ENCODE results near the gene ERCC6. TPM values are rescaled to one million over a fixed set of nuclear protein-coding genes. Genes with fewer than 3 reads are reported as not detected.

ERCC6 gene
- polyA plus RNA-seq, 1 of the 3 experiments (the other 2 are of a cell fraction): 4.5 TPM

DNA sequence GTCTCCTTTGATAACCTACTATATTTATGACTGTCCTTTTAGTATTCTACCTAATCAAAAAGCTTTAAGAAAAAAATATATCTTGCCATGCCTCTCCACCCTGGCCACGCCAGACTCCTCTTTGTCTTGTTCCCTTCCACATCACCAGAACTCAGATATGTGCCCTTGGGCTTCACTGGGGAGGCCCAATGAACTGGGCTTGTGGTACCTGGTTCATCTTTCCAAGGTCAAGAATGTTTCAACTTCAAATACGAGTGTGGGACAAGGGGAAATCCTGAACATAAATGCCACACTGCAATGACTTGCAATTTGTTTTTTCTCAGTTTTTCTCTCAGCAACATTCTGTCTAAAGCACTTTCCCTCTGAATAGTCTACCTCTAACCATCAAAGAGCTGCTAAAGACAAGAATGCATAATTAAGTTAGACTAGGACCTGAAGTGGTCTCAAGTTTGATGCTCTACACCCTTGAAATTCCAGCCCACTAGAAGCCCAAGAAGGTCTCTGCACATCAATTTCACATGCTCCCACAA, 9.9 kb downstream of the ERCC6 start:
- Histone ChIP-seq H3K79me2 (ENCODE audit: insufficient read depth) (peaks cover 45% of the 10 kb centered on the region), H4K20me1 (ENCODE audit: insufficient read depth) (no peaks in the 10 kb centered on the region), H3K9ac (no peak overlapping the region), H3K9me3 (no peaks in the 10 kb centered on the region), H3K27ac (ENCODE audit: low read depth in 2 of 2, low read length in 1 of 2) (no peak overlapping the region), H3K4me3 (ENCODE audit: low read depth in 2 of 2, low read length in 1 of 2) (no peak overlapping the region), H3F3A (replicated peaks; ENCODE audit: insufficient read depth) (no peaks in the 10 kb centered on the region), H3K4me2 (no peak overlapping the region), H3K9me2 (no peaks in the 10 kb centered on the region), H2AFZ (ENCODE audit: low read depth) (no peak overlapping the region), H3K36me3 (replicated peaks in 1 of 2; ENCODE audit: control insufficient read depth in 1 of 2, insufficient read depth in 2 of 2, low read length in 1 of 2) (peaks cover 63 to 70% of the 10 kb centered on the region in 2 experiments), H3K4me1 (ENCODE audit: control insufficient read depth in 1 of 2, insufficient read depth in 2 of 2, low read depth in 1 of 2, low read length in 1 of 2) (peaks cover under 1 to 7% of the 10 kb centered on the region in 2 experiments; a peak in 3 of 4 replicates), H3K27me3 (ENCODE audit: insufficient read depth) (no peaks in the 10 kb centered on the region)
- 86% methylated on average over 2 of the region's 2 CpGs for WGBS (ENCODE audit: low lambda C conversion rate)
- no peak for DNase-seq
- POLR2A ChIA-PET: interaction anchor here (1.1 kb wide), 1 partner anchor 10 kb away, joined by 3 read pairs; no protein-coding TSS in a partner anchor
- TF ChIP-seq YY1 (IDR thresholded peaks at IDR 0.05; ENCODE audit: low read depth): no peak
- CTCF ChIA-PET: interaction anchor here (0.7 to 1.5 kb wide), 6 partner anchors 10 to 548 kb away, joined by 3 to 6 read pairs (median 3); no protein-coding TSS in a partner anchor

DNA sequence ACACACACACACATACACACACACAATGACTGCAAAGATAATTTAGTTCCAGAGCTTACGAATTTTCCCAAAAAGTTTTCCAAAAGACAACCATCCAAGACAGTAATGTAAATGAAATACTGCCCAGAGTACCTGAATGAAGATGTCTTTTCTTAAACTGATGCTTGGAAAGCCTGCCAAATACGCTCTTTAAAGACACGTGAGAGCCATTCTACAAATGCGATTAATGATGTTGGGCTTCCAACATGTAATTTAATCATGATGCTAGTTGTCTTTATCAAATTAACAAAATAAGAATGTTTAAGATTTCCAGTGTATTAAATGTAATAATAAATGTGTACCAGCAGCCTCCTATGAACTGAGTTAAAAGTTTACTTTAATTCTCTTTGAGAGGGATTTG, 11.1 kb downstream of the ERCC6 start:
- WGBS (ENCODE audit: low lambda C conversion rate): 80% methylated on average over 4 of the region's 4 CpGs
- CTCF ChIA-PET: interaction anchor here (1.0 to 10.4 kb wide), 5 partner anchors 9 to 871 kb away, joined by 3 to 137 read pairs (median 3); no protein-coding TSS in a partner anchor
- peaks cover 33% of the 10 kb centered on the region for H3K79me2 ChIP-seq (ENCODE audit: insufficient read depth)

More for the DNA sequence above, 11.1 kb downstream of the ERCC6 start:
- no peak for DNase-seq
- H3K27ac ChIP-seq (ENCODE audit: low read depth in 2 of 2, low read length in 1 of 2): no peak overlapping the region
- H3K4me3 ChIP-seq (ENCODE audit: low read depth in 2 of 2, low read length in 1 of 2): no peak overlapping the region
- H3K9me3 ChIP-seq: no peaks in the 10 kb centered on the region
- H3K4me2 ChIP-seq: no peak overlapping the region
- H4K20me1 ChIP-seq (ENCODE audit: insufficient read depth): no peaks in the 10 kb centered on the region
- H3F3A ChIP-seq (replicated peaks; ENCODE audit: insufficient read depth): no peaks in the 10 kb centered on the region
- H3K9ac ChIP-seq: no peak overlapping the region
- POLR2A ChIA-PET: no interaction called here
- H3K27me3 ChIP-seq (ENCODE audit: insufficient read depth): no peaks in the 10 kb centered on the region
- TF ChIP-seq, protein P1, sequence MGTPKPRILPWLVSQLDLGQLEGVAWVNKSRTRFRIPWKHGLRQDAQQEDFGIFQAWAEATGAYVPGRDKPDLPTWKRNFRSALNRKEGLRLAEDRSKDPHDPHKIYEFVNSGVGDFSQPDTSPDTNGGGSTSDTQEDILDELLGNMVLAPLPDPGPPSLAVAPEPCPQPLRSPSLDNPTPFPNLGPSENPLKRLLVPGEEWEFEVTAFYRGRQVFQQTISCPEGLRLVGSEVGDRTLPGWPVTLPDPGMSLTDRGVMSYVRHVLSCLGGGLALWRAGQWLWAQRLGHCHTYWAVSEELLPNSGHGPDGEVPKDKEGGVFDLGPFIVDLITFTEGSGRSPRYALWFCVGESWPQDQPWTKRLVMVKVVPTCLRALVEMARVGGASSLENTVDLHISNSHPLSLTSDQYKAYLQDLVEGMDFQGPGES (IDR thresholded peaks at IDR 0.05; ENCODE audit: low read depth, low read length): no peak
- TF ChIP-seq, protein P2, sequence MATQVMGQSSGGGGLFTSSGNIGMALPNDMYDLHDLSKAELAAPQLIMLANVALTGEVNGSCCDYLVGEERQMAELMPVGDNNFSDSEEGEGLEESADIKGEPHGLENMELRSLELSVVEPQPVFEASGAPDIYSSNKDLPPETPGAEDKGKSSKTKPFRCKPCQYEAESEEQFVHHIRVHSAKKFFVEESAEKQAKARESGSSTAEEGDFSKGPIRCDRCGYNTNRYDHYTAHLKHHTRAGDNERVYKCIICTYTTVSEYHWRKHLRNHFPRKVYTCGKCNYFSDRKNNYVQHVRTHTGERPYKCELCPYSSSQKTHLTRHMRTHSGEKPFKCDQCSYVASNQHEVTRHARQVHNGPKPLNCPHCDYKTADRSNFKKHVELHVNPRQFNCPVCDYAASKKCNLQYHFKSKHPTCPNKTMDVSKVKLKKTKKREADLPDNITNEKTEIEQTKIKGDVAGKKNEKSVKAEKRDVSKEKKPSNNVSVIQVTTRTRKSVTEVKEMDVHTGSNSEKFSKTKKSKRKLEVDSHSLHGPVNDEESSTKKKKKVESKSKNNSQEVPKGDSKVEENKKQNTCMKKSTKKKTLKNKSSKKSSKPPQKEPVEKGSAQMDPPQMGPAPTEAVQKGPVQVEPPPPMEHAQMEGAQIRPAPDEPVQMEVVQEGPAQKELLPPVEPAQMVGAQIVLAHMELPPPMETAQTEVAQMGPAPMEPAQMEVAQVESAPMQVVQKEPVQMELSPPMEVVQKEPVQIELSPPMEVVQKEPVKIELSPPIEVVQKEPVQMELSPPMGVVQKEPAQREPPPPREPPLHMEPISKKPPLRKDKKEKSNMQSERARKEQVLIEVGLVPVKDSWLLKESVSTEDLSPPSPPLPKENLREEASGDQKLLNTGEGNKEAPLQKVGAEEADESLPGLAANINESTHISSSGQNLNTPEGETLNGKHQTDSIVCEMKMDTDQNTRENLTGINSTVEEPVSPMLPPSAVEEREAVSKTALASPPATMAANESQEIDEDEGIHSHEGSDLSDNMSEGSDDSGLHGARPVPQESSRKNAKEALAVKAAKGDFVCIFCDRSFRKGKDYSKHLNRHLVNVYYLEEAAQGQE (IDR thresholded peaks at IDR 0.05; ENCODE audit: low read depth, low read length): no peak
- TF ChIP-seq POLR2AphosphoS5 (IDR thresholded peaks at IDR 0.05; ENCODE audit: low read depth, low read length) (no peak), JUND (IDR thresholded peaks at IDR 0.05) (no peak), EZH2phosphoT487 (IDR thresholded peaks at IDR 0.05; ENCODE audit: borderline replicate concordance, low read depth) (no peak), FOSL2 (IDR thresholded peaks at IDR 0.05; ENCODE audit: borderline replicate concordance, low read depth) (no peak), FOXM1 (IDR thresholded peaks at IDR 0.05; ENCODE audit: low read depth) (no peak)
- TF ChIP-seq, protein P3, sequence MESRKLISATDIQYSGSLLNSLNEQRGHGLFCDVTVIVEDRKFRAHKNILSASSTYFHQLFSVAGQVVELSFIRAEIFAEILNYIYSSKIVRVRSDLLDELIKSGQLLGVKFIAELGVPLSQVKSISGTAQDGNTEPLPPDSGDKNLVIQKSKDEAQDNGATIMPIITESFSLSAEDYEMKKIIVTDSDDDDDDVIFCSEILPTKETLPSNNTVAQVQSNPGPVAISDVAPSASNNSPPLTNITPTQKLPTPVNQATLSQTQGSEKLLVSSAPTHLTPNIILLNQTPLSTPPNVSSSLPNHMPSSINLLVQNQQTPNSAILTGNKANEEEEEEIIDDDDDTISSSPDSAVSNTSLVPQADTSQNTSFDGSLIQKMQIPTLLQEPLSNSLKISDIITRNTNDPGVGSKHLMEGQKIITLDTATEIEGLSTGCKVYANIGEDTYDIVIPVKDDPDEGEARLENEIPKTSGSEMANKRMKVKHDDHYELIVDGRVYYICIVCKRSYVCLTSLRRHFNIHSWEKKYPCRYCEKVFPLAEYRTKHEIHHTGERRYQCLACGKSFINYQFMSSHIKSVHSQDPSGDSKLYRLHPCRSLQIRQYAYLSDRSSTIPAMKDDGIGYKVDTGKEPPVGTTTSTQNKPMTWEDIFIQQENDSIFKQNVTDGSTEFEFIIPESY (IDR thresholded peaks at IDR 0.05; ENCODE audit: borderline replicate concordance, low read depth): no peak
- peaks cover 0 to 7% of the 10 kb centered on the region in 2 experiments; a peak in 2 of 4 replicates for H3K4me1 ChIP-seq (ENCODE audit: control insufficient read depth in 1 of 2, insufficient read depth in 2 of 2, low read depth in 1 of 2, low read length in 1 of 2)
- H2AFZ ChIP-seq (ENCODE audit: low read depth): no peak overlapping the region
- H3K9me2 ChIP-seq: no peaks in the 10 kb centered on the region
- peaks cover 66 to 82% of the 10 kb centered on the region in 2 experiments for H3K36me3 ChIP-seq (replicated peaks in 1 of 2; ENCODE audit: control insufficient read depth in 1 of 2, insufficient read depth in 2 of 2, low read length in 1 of 2)

Data from SK-N-SH (cell line).